NCI-H748 (cell line): ENCODE measurements around the gene DGKH.

Source experiments
- DNase-seq: peaks from one replicate; lab custom pipeline; 2025; ENCODE audit not compliant: unreplicated experiment; lab: John Stamatoyannopoulos, UW

The DGKH gene

DNA sequence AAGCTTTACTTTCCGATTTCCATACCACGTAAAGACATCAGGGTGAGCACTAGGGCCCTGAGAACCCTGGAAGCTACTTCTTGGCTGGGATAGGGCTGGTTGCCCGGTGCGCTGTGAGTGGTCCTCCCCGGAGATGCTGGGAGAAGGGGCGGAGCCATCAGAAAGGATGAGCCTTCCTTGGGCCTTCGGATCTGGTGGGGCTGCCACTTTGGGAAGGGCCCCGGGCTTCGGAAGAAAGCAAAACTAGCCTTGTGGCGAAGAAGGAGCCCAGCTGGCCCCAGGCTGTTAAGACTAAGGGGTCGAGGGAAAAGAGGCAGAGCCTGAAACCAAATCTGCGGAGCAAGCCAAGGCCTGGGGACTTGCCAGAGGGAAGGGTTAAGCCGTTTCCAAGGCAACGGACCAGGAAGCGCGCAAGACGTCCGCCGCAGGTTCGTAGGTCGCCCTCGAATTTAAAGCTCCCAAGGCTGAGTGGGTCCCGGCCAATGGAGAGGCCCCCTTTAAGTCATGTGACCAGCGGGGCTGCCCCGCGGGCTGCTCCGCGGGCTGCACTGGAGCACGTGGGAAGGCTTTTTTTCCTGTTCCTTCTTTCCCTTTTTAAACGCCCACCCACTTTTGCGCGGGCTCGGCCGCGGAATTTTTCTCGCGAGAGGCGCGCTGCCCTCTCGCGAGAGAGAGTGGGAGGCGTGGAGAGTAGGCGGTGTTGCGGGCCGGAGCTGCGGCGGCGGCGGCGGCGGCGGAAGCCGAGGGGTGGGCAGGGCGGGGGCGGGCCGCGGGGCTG lies 223.1 kb downstream of the DGKH start:
- DNase-seq = peak; percentile 99

GRCh38 chr13:42272115-42272803 lies 223.8 kb downstream of the DGKH start, which contains the start of gene AKAP11:
TSS of gene AKAP11 (plus strand) at chr13:42272152. CDS start at chr13:42286349, 14,197 bp downstream.
- peak; percentile 74 for DNase-seq

GRCh38 chr13:42272804-42273175 lies 224.3 kb downstream of the DGKH start:
- DNase-seq = no peak

DNA sequence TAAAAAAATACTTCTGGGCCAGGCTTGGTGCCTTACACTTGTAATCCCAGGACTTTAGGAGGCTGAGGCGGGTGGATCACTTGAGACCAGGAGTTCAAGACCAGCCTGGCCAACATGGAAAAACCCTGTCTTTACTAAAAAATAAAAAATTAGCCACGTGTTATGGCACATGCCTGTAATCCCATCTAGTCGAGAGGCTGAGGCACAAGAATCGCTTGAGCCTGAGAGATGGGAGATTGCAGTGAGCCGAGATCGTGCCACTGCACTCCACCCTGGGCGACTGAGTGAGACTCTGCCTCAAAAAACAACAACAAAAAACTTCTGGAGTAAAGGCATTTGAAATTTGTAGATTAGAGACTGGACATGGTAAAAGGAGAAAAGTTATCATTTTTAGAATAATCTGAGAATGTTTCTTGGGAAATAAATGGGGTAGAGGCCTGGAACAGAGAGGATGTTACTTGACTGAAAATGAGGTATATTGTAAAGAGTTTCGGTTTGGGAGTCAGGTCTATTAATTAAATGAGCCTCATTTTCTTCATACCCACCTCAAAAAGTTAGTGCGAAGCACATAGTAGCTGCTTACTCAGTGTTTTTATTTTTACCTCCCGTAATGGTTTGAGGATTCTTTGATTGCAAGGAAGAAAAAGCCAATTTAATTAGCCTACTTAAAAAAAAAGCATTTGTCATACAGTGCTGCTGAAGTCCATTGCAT lies 226.1 kb downstream of the DGKH start:
- no peak for DNase-seq

GRCh38 chr13:42275098-42275471 lies 226.6 kb downstream of the DGKH start:
- DNase-seq = no peak

- DNase-seq = no peak
Measured at GRCh38 chr13:42275506-42275905, 227.1 kb downstream of the DGKH start.

DNA sequence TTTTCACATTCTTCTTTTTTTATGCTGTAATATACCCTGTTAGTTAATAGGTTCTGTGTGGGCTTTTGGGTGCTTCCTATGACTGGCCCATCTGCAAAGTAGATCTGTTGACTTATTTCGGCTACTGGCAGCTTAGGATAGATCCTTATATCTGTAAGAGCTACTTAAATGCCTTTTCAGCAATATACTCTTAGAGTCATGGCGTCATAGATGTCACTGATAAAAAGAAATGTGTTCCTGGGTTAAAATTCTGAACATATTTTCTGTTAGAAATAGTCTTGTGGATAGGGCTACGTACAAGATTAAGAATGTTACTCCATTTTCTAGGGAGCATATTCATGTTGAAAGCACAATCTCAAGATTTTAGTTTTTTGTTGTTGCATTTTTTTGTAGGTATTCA lies 228.2 kb downstream of the DGKH start:
- DNase-seq = no peak

GRCh38 chr13:42277618-42278276 lies 229.3 kb downstream of the DGKH start:
- DNase-seq = no peak

GRCh38 chr13:42279080-42279479 lies 230.6 kb downstream of the DGKH start:
- DNase-seq = no peak

DNA sequence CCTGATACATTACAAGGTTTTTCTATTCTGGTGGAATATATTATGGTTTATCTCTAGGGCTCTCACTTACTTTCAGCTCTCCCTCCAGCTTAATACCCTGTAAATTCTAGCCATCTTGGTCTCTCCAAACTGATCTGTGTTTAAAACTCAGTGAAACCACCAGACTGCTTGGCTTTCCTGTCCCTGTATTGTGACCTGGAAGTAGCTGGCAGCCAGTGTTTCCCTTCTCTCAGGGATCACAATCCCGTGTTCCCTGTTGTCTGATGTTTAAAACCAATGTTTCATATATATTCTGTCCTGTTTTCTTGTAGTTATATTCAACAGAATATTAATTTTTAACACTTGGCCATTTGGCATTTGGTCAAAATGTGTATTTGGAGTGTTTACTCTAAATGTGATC lies 231.5 kb downstream of the DGKH start:
- no peak for DNase-seq

DNA sequence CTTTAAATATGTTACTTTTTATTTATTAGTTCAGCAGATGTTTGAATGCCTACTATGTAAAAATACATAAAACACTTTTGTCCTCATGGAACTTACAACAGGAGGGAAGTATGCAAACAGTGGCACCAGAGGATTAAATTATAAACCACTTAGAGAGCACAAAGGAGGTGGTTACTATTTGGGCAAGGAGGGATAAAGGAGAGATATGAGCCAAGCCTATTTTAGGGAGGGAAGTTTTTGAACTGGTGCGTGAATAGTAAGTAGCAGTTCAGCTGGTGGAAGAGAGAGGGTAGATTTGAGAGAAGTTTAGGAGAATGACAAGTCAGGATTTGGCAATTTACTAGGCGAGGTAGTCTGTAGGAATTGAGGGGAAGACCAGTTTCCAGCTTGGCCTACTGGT lies 232.1 kb downstream of the DGKH start:
- peak; percentile 7 for DNase-seq

GRCh38 chr13:42283574-42283973 lies 235.1 kb downstream of the DGKH start:
- DNase-seq = peak; percentile 78

- no peak for DNase-seq
Measured at GRCh38 chr13:42284068-42284467, 235.6 kb downstream of the DGKH start.
